ENCODE measurements around the gene HSPE1. TPM values are rescaled to one million over a fixed set of nuclear protein-coding genes. Genes with fewer than 3 reads are reported as not detected.

HSPE1 gene
- total RNA-seq, 1 experiment from 2014 or later = 454 TPM

- intact Hi-C loops (cut with micrococcal nuclease; ENCODE audit: unreplicated experiment) = loop anchor here (5.0 kb wide), 1 partner anchor 212 kb away; the partner anchor contains the start of gene MARS2
- peaks cover 93% of the 10 kb centered on the region for H3K36me3 Mint-ChIP-seq (ENCODE audit: insufficient read depth, unreplicated experiment)
These were observed 4.6 kb upstream of the HSPE1 start for GRCh38 chr2:197495433-197496134.

GRCh38 chr2:197496695-197497094 lies 3.5 kb upstream of the HSPE1 start:
- Mint-ChIP-seq H3K27ac (ENCODE audit: unreplicated experiment) (peak overlapping the region; percentile 95), H3K4me1 (ENCODE audit: low read depth, unreplicated experiment) (peaks cover 7% of the 10 kb centered on the region), H3K9me3 (ENCODE audit: low read depth, unreplicated experiment) (no peaks in the 10 kb centered on the region), H3K27me3 (ENCODE audit: unreplicated experiment) (no peaks in the 10 kb centered on the region), H3K36me3 (ENCODE audit: insufficient read depth, unreplicated experiment) (peaks cover 95% of the 10 kb centered on the region), H3K4me3 (ENCODE audit: low read depth, unreplicated experiment) (peak overlapping the region; percentile 84)
- TF ChIP-seq CTCF (IDR thresholded peaks at IDR 0.05; ENCODE audit: unreplicated experiment) = no peak
- BruUV-seq (replicated peaks) = no TSS peak
- intact Hi-C loops (cut with micrococcal nuclease; ENCODE audit: unreplicated experiment) = loop anchor here (5.0 kb wide), 1 partner anchor 211 kb away; the partner anchor contains the start of gene MARS2
- no peak for DNase-seq
- CTCF ChIA-PET = no interaction called here

More at GRCh38 chr2:197495433-197496134, 4.6 kb upstream of the HSPE1 start:
- TF ChIP-seq CTCF (IDR thresholded peaks at IDR 0.05; ENCODE audit: unreplicated experiment) = no peak
- BruUV-seq (replicated peaks) = no TSS peak
- no peaks in the 10 kb centered on the region for H3K27me3 Mint-ChIP-seq (ENCODE audit: unreplicated experiment)
- H3K9me3 Mint-ChIP-seq (ENCODE audit: low read depth, unreplicated experiment) = no peaks in the 10 kb centered on the region
- peak overlapping the region; percentile 84 for H3K4me3 Mint-ChIP-seq (ENCODE audit: low read depth, unreplicated experiment)
- DNase-seq = no peak
- CTCF ChIA-PET = interaction anchor here (0.6 kb wide), 1 partner anchor 672 kb away, joined by 3 read pairs; no protein-coding TSS in a partner anchor
- H3K27ac Mint-ChIP-seq (ENCODE audit: unreplicated experiment) = no peak overlapping the region
- peaks cover 7% of the 10 kb centered on the region for H3K4me1 Mint-ChIP-seq (ENCODE audit: low read depth, unreplicated experiment)

GRCh38 chr2:197497326-197497725 lies 2.9 kb upstream of the HSPE1 start:
- CTCF ChIA-PET = no interaction called here
- peaks cover 13% of the 10 kb centered on the region for H3K4me1 Mint-ChIP-seq (ENCODE audit: low read depth, unreplicated experiment)
- no peak for TF ChIP-seq CTCF (IDR thresholded peaks at IDR 0.05; ENCODE audit: unreplicated experiment)
- peaks cover 97% of the 10 kb centered on the region for H3K36me3 Mint-ChIP-seq (ENCODE audit: insufficient read depth, unreplicated experiment)
- intact Hi-C loops (cut with micrococcal nuclease; ENCODE audit: unreplicated experiment) = loop anchor here (5.0 kb wide), 1 partner anchor 210 kb away; the partner anchor contains the start of gene MARS2
- H3K4me3 Mint-ChIP-seq (ENCODE audit: low read depth, unreplicated experiment) = peak overlapping the region; percentile 84
- no peaks in the 10 kb centered on the region for H3K27me3 Mint-ChIP-seq (ENCODE audit: unreplicated experiment)
- no peak for DNase-seq
- H3K9me3 Mint-ChIP-seq (ENCODE audit: low read depth, unreplicated experiment) = no peaks in the 10 kb centered on the region
- peak overlapping the region; percentile 95 for H3K27ac Mint-ChIP-seq (ENCODE audit: unreplicated experiment)
- BruUV-seq (replicated peaks) = no TSS peak

- peaks cover 16% of the 10 kb centered on the region for H3K4me1 Mint-ChIP-seq (ENCODE audit: low read depth, unreplicated experiment)
- no peak for DNase-seq
- H3K27ac Mint-ChIP-seq (ENCODE audit: unreplicated experiment) = peak overlapping the region; percentile 95
- intact Hi-C loops (cut with micrococcal nuclease; ENCODE audit: unreplicated experiment) = loop anchor here (5.0 kb wide), 1 partner anchor 209 kb away; the partner anchor contains the start of gene MARS2
- CTCF ChIA-PET = no interaction called here
- TSS peak; percentile 38 for BruUV-seq (replicated peaks)
- H3K4me3 Mint-ChIP-seq (ENCODE audit: low read depth, unreplicated experiment) = peak overlapping the region; percentile 84
- no peak for TF ChIP-seq CTCF (IDR thresholded peaks at IDR 0.05; ENCODE audit: unreplicated experiment)
- H3K9me3 Mint-ChIP-seq (ENCODE audit: low read depth, unreplicated experiment) = no peaks in the 10 kb centered on the region
- peaks cover 100% of the 10 kb centered on the region for H3K36me3 Mint-ChIP-seq (ENCODE audit: insufficient read depth, unreplicated experiment)
- H3K27me3 Mint-ChIP-seq (ENCODE audit: unreplicated experiment) = no peaks in the 10 kb centered on the region
These were observed 1.8 kb upstream of the HSPE1 start for GRCh38 chr2:197498235-197498936.

Measured in Calu3 (cell line).